IMR-90 (cell line): Measurements from ENCODE around the gene ARL5C. TPM values are rescaled to one million over a fixed set of nuclear protein-coding genes. Genes with fewer than 3 reads are reported as not detected.

Experiments used
- ATAC-seq: fragments of 200-7000 bp; cut with Tn5 transposase; 2 replicates; pipeline ENCODE4 v1.9.1; 2020; ENCODE audit warnings: low read depth, mild to moderate bottlenecking, moderate library complexity
- BruUV-seq: library from RNA; stranded (reverse); fragments of 400-500 nt; replicated peaks from 2 replicates; lab custom pipeline; 2021; lab: Mats Ljungman, UMichigan
- CTCF ChIA-PET: fragments of 300-600 bp; formaldehyde crosslinking; extraction: SDS; loops from one replicate; lab custom pipeline; 2021; ENCODE audit warnings: antibody characterized with exemption; lab: Yijun Ruan, JAX
- POLR2A ChIA-PET: fragments of 300-600 bp; sonication (Branson Sonifier 250); formaldehyde crosslinking; loops from one replicate; lab custom pipeline; 2022; ENCODE audit warnings: antibody characterized with exemption; ENCODE audit not compliant: unreplicated experiment; lab: Charles Lee
- DNase-seq: peaks from one replicate; pipeline ENCODE4 v3.0.0; 2013
- H2AFZ ChIP-seq: replicated peaks from 2 replicates; pipeline ENCODE3; 2013; ENCODE audit warnings: low read length, mild to moderate bottlenecking; ENCODE audit not compliant: poor library complexity
- H2AK5ac ChIP-seq: 2 replicates; pipeline ENCODE4 v1.6.1; 2013; ENCODE audit warnings: low read depth, low read length, inconsistent platforms
- H2AK9ac ChIP-seq: replicated peaks from 2 replicates; pipeline ENCODE3; 2013; ENCODE audit warnings: mild to moderate bottlenecking, low read depth, low read length, moderate library complexity; ENCODE audit not compliant: poor library complexity
- H2BK120ac ChIP-seq: 2 replicates; pipeline ENCODE4 v1.6.1; 2013; ENCODE audit warnings: low read depth, low read length, inconsistent platforms
- H2BK15ac ChIP-seq: 3 replicates; pipeline ENCODE4 v1.6.1; 2013; ENCODE audit warnings: low read depth, low read length, inconsistent platforms
- H2BK20ac ChIP-seq: 2 replicates; pipeline ENCODE4 v1.6.1; 2013; ENCODE audit warnings: low read depth, mild to moderate bottlenecking, inconsistent platforms, low read length, moderate library complexity
- H2BK5ac ChIP-seq: 2 replicates; pipeline ENCODE4 v1.6.1; 2013; ENCODE audit warnings: mild to moderate bottlenecking, low read depth, low read length, inconsistent platforms; ENCODE audit not compliant: poor library complexity, severe bottlenecking
- H3K14ac ChIP-seq: replicated peaks from 2 replicates; pipeline ENCODE4 v1.6.1; 2013; ENCODE audit warnings: low read depth, low read length, inconsistent platforms
- H3K18ac ChIP-seq: 2 replicates; pipeline ENCODE4 v1.6.1; 2013; ENCODE audit warnings: low read depth, low read length, control low read depth
- H3K23ac ChIP-seq: 2 replicates; pipeline ENCODE4 v1.6.1; 2013; ENCODE audit warnings: low read depth, low read length, inconsistent platforms
- H3K27ac ChIP-seq: 2 replicates; pipeline ENCODE4 v1.5.1; 2013; ENCODE audit warnings: mild to moderate bottlenecking, control low read depth, low read length; ENCODE audit not compliant: insufficient read depth
- H3K27me3 ChIP-seq: 2 replicates; pipeline ENCODE4 v1.6.1; 2013; ENCODE audit warnings: low read length; ENCODE audit not compliant: control insufficient read depth, insufficient read depth
- H3K36me3 ChIP-seq: 2 replicates; pipeline ENCODE4 v1.6.1; 2013; ENCODE audit warnings: low read length, mixed read lengths; ENCODE audit not compliant: control insufficient read depth, insufficient read depth
- H3K4ac ChIP-seq: 2 replicates; pipeline ENCODE4 v1.6.1; 2013; ENCODE audit warnings: low read depth, low read length, inconsistent platforms
- H3K4me1 ChIP-seq: 2 replicates; pipeline ENCODE4 v1.6.1; 2013; ENCODE audit warnings: low read length, mixed read lengths; ENCODE audit not compliant: control insufficient read depth, insufficient read depth
- H3K4me2 ChIP-seq: 2 replicates; pipeline ENCODE4 v1.6.1; 2013; ENCODE audit warnings: low read depth, mild to moderate bottlenecking, control low read depth, low read length, moderate library complexity
- H3K4me3 ChIP-seq: 2 replicates; pipeline ENCODE4 v1.5.1; 2013; ENCODE audit warnings: low read depth, mild to moderate bottlenecking, control low read depth, low read length, moderate library complexity; ENCODE audit not compliant: insufficient read depth
- H3K56ac ChIP-seq: 2 replicates; pipeline ENCODE4 v1.6.1; 2013; ENCODE audit warnings: low read length, inconsistent platforms; ENCODE audit not compliant: insufficient read depth; ENCODE audit errors: extremely low read depth
- H3K79me1 ChIP-seq, 2 experiments: 2 replicates each; pipeline ENCODE4 v1.6.1; 2013; ENCODE audit warnings: low read length in 2 of 2, inconsistent platforms in 1 of 2, low read depth in 1 of 2
- H3K9ac ChIP-seq: 2 replicates; pipeline ENCODE4 v1.6.1; 2013; ENCODE audit warnings: low read depth, low read length, control low read depth
- H3K9me1 ChIP-seq: 2 replicates; pipeline ENCODE4 v1.6.1; 2013; ENCODE audit warnings: low read length, inconsistent platforms; ENCODE audit not compliant: insufficient read depth
- H3K9me3 ChIP-seq: 2 replicates; pipeline ENCODE4 v1.6.1; 2013; ENCODE audit warnings: low read length; ENCODE audit not compliant: control insufficient read depth, insufficient read depth
- H4K20me1 ChIP-seq: 2 replicates; pipeline ENCODE4 v1.6.1; 2013; ENCODE audit warnings: low read length, inconsistent platforms; ENCODE audit not compliant: insufficient read depth
- H4K5ac ChIP-seq: 2 replicates; pipeline ENCODE4 v1.6.1; 2013; ENCODE audit warnings: mild to moderate bottlenecking, low read depth, low read length, control low read depth
- H4K8ac ChIP-seq, 2 experiments: 2 replicates each; pipeline ENCODE4 v1.6.1; 2013; ENCODE audit warnings: low read depth in 2 of 2, low read length in 2 of 2, control low read depth in 1 of 2, inconsistent platforms in 1 of 2
- H4K91ac ChIP-seq: 2 replicates; pipeline ENCODE4 v1.6.1; 2013; ENCODE audit warnings: low read depth, low read length, inconsistent platforms; ENCODE audit not compliant: insufficient read depth
- BHLHE40 ChIP-seq: fragments of 150-350 bp; IDR thresholded peaks from 2 replicates; pipeline ENCODE4 v1.6.1; 2016; ENCODE audit warnings: mild to moderate bottlenecking, low read depth, low read length
- CEBPB ChIP-seq: IDR thresholded peaks from 2 replicates; pipeline ENCODE4 v1.6.1; 2012; ENCODE audit warnings: low read depth, low read length, improper control_type of control experiment
- FOS ChIP-seq: fragments of 150-350 bp; IDR thresholded peaks from 2 replicates; pipeline ENCODE4 v1.6.1; 2016; ENCODE audit warnings: low read depth, low read length
- MXI1 ChIP-seq: IDR thresholded peaks from 2 replicates; pipeline ENCODE4 v1.6.1; 2012; ENCODE audit warnings: low read depth, mild to moderate bottlenecking, low read length, moderate library complexity, borderline replicate concordance
- NFE2L2 ChIP-seq: fragments of 150-350 bp; IDR thresholded peaks from 2 replicates; pipeline ENCODE4 v1.6.1; 2016; ENCODE audit warnings: low read depth, mild to moderate bottlenecking, low read length
- POLR2A ChIP-seq: IDR thresholded peaks from 2 replicates; pipeline ENCODE4 v1.6.1; 2012; ENCODE audit warnings: mild to moderate bottlenecking, low read depth, low read length
- RAD21 ChIP-seq: IDR thresholded peaks from 2 replicates; pipeline ENCODE4 v1.6.1; 2012; ENCODE audit warnings: low read length, improper control_type of control experiment
- RCOR1 ChIP-seq: IDR thresholded peaks from 2 replicates; pipeline ENCODE4 v1.6.1; 2012; ENCODE audit warnings: mild to moderate bottlenecking, low read length, improper control_type of control experiment; ENCODE audit not compliant: insufficient replicate concordance
- WGBS, 2 experiments: methylation state at CpG; one replicate each; pipeline versions ENCODE4 v1.1.5 to v1.1.7; 2013; ENCODE audit warnings: missing lambda C conversion rate in 2 of 2; ENCODE audit not compliant: insufficient read length in 1 of 2; ENCODE audit errors: extremely low coverage in 2 of 2; 5-methylcytosine and 5-hydroxymethylcytosine counted together
- dilution Hi-C: fragments of 300-500 bp; cut with HindIII; formaldehyde crosslinking; loops from one replicate; pipeline ENCODE4 v1.14.3; 2018; ENCODE audit warnings: low sequenced_read_pairs; ENCODE audit not compliant: unreplicated experiment
- in situ Hi-C: fragments of 300-500 bp; cut with MboI; formaldehyde crosslinking; loops from 3 replicates; pipeline ENCODE4 v1.14.3; 2019; ENCODE audit warnings: low sequenced_read_pairs, inconsistent platforms, mixed read lengths
- intact Hi-C: fragments of 100-400 bp; cut with micrococcal nuclease; formaldehyde crosslinking; loops from 2 replicates; pipeline ENCODE4 v1.10.0; 2022
- polyA plus RNA-seq, 3 experiments: library from polyadenylated mRNA; depleted of rRNA; stranded (reverse); fragments of >200 nt; gene quantifications; 2 replicates each; pipeline ENCODE4 v1.2.3, GENCODE V29; 2012; ENCODE audit warnings: low replicate concordance in 1 of 3
- total RNA-seq: library from RNA; depleted of rRNA; stranded (reverse); fragments of >200 nt; gene quantifications from 2 replicates; pipeline ENCODE4 v1.2.3, GENCODE V29; 2012
- TF ChIP-seq, protein P1 (sequence below): conservative IDR thresholded peaks from 2 replicates; pipeline ENCODE4 v1.5.1; 2012; ENCODE audit warnings: mild to moderate bottlenecking, low read depth, low read length, improper control_type of control experiment
- TF ChIP-seq, protein P2 (sequence below): fragments of 150-350 bp; IDR thresholded peaks from 2 replicates; pipeline ENCODE4 v1.6.1; 2016; ENCODE audit warnings: low read depth, mild to moderate bottlenecking, low read length, moderate library complexity, borderline replicate concordance
- TF ChIP-seq, protein P3 (sequence below): fragments of 150-350 bp; IDR thresholded peaks from 2 replicates; pipeline ENCODE4 v1.6.1; 2017; ENCODE audit warnings: mild to moderate bottlenecking, antibody characterized with exemption, low read length, low read depth

ARL5C gene
- total and polyA plus RNA-seq, 2 of the 4 experiments (the other 2 are of a cell fraction) = not detected

DNA sequence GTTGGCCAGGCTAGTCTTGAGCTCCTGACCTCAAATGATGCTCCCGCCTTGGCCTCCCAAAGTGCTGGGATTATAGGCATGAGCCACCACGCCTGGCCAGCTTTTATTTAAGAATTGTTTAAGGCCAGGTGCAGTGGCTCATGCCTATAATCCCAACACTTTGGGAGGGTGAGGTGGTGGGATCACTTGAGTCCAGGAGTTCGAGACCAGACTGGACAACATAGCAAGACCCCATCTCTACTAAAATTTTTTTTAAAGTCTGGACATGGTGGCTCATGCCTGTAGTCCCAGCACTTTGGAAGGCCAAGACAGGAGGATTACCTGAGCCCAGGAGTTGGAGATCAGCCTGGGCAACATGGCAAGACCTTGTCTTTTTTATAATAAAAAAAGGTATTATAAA is 19.7 kb downstream of the ARL5C start (continued):
- TF ChIP-seq MXI1 (no peak), BHLHE40 (no peak), RCOR1 (no peak), POLR2A (no peak)
- TF ChIP-seq, protein P1, sequence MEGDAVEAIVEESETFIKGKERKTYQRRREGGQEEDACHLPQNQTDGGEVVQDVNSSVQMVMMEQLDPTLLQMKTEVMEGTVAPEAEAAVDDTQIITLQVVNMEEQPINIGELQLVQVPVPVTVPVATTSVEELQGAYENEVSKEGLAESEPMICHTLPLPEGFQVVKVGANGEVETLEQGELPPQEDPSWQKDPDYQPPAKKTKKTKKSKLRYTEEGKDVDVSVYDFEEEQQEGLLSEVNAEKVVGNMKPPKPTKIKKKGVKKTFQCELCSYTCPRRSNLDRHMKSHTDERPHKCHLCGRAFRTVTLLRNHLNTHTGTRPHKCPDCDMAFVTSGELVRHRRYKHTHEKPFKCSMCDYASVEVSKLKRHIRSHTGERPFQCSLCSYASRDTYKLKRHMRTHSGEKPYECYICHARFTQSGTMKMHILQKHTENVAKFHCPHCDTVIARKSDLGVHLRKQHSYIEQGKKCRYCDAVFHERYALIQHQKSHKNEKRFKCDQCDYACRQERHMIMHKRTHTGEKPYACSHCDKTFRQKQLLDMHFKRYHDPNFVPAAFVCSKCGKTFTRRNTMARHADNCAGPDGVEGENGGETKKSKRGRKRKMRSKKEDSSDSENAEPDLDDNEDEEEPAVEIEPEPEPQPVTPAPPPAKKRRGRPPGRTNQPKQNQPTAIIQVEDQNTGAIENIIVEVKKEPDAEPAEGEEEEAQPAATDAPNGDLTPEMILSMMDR = no peak

DNA sequence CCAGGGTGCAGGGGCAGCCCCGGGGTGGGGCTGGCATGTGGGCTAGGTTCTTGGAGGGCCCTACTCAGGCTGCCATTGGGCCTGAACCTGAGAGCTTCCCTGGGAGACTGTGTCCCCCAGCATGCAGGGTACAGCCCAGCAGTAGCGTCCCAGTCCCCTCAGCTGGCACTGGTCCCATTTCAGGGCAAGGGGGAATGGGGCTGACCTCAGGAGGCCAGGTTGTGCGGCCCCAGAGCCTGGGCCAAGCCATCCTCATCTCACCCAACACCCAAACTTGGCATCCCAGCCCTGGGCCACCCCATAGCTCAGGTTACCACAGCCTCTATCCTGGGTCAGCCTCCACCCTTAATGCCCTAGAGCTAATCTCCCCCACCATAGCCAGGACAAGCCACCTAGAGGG is 20.8 kb downstream of the ARL5C start:
- no peak overlapping the region for H3K56ac ChIP-seq
- no peak overlapping the region for H3K4me2 ChIP-seq
- no peaks in the 10 kb centered on the region for H3K79me1 ChIP-seq
- H3K9me1 ChIP-seq = peaks cover 6% of the 10 kb centered on the region; the same call in 1 of the 2 replicates
- no CpG with 5 or more reads among the region's 3 CpGs for WGBS, 2 experiments
- no peak overlapping the region for H2AFZ ChIP-seq
- ATAC-seq = no peak
- peak overlapping the region; percentile 24 for H2AK5ac ChIP-seq
- POLR2A ChIA-PET = no interaction called here
- no peak overlapping the region for H3K23ac ChIP-seq
- CTCF ChIA-PET = no interaction called here
- H3K9ac ChIP-seq = no peak overlapping the region
- dilution Hi-C loops = no loop called here
- H2BK15ac ChIP-seq = no peak overlapping the region
- peaks cover 8% of the 10 kb centered on the region for H3K27me3 ChIP-seq
- H3K27ac ChIP-seq = no peak overlapping the region
- H3K18ac ChIP-seq = no peak overlapping the region
- H3K14ac ChIP-seq = no peak overlapping the region
- no peaks in the 10 kb centered on the region for H3K36me3 ChIP-seq
- H2BK120ac ChIP-seq = 0 out of 2 replicates have a peak overlapping the region, but pooled peaks have one; percentile 13
- H2BK20ac ChIP-seq = no peak overlapping the region; the same call in 1 of the 2 replicates
- no peak overlapping the region for H4K91ac ChIP-seq
- H3K4me3 ChIP-seq = no peak overlapping the region
- peak overlapping the region; percentile 55 for H2AK9ac ChIP-seq
- BruUV-seq = no TSS peak
- H2BK5ac ChIP-seq = peak overlapping the region; percentile 10
- intact Hi-C loops = no loop called here
- H4K5ac ChIP-seq = no peak overlapping the region
- no peak overlapping the region for H3K4ac ChIP-seq
- H3K9me3 ChIP-seq = no peaks in the 10 kb centered on the region
- in situ Hi-C loops = loop anchor here (5.0 kb wide), 1 partner anchor 73 kb away; no protein-coding TSS in a partner anchor
- H3K4me1 ChIP-seq = peaks cover 4% of the 10 kb centered on the region; the same call in 1 of the 2 replicates
- H4K20me1 ChIP-seq = no peaks in the 10 kb centered on the region
- DNase-seq = no peak
- no peak overlapping the region for H4K8ac ChIP-seq
- TF ChIP-seq CEBPB (no peak), RAD21 (no peak), NFE2L2 (no peak), FOS (no peak), POLR2A (no peak)
- TF ChIP-seq, protein P2, sequence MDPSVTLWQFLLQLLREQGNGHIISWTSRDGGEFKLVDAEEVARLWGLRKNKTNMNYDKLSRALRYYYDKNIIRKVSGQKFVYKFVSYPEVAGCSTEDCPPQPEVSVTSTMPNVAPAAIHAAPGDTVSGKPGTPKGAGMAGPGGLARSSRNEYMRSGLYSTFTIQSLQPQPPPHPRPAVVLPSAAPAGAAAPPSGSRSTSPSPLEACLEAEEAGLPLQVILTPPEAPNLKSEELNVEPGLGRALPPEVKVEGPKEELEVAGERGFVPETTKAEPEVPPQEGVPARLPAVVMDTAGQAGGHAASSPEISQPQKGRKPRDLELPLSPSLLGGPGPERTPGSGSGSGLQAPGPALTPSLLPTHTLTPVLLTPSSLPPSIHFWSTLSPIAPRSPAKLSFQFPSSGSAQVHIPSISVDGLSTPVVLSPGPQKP = no peak
- TF ChIP-seq, protein P3, sequence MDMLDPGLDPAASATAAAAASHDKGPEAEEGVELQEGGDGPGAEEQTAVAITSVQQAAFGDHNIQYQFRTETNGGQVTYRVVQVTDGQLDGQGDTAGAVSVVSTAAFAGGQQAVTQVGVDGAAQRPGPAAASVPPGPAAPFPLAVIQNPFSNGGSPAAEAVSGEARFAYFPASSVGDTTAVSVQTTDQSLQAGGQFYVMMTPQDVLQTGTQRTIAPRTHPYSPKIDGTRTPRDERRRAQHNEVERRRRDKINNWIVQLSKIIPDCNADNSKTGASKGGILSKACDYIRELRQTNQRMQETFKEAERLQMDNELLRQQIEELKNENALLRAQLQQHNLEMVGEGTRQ = no peak
- TF ChIP-seq, protein P1 = no peak
